Fibroblast of gingiva (primary cell): ENCODE measurements around the gene SNX27.
"Not testable (repeated sequence)": the region's sequence is repeated elsewhere in the genome, so short reads cannot be mapped to it uniquely, and the experiment has no call there.

ENCODE experiments used
- DNase-seq: peaks from one replicate; pipeline ENCODE4 v3.0.0-alpha.2; 2011; ENCODE audit warnings: low read depth

The SNX27 gene

DNA sequence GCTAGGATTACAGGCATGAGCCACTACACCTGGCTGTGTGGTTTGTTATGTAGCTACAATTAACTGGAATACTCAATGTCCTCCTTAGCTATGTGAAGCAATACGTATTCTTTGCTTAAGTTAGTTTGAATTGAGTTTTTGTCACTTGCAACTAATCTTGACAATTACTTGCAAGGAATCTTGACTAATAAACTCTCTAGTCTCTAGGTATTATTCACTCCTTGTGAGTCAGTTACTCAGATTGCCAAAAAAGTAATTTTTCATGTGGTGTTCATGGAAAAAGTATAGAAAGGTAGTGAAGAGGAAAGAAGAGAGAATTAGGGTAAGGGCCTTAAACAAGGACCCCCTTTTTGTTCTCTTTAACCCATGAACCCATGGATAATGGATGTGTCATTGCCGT is 7.6 kb upstream of the SNX27 start:
- no peak for DNase-seq

DNA sequence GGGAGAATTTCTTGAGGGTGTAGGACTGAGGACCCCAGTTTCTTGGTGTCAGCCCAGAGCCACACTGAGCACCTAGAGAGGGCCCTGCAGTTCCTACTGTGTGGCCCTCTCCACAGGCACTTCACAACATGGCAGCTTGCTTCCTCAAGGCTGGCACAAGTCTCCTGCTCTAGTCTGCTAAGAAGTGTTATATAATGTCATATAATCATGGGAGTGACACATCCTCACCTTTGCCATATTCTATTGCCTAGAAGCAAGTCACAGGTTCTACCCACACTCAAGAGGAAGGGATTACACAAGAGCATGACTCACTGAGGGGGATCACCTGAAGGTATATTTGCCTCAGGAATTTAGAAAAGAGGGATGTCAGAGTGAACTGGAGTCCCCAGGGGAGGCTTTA is 5.5 kb upstream of the SNX27 start:
- DNase-seq = no peak

DNA sequence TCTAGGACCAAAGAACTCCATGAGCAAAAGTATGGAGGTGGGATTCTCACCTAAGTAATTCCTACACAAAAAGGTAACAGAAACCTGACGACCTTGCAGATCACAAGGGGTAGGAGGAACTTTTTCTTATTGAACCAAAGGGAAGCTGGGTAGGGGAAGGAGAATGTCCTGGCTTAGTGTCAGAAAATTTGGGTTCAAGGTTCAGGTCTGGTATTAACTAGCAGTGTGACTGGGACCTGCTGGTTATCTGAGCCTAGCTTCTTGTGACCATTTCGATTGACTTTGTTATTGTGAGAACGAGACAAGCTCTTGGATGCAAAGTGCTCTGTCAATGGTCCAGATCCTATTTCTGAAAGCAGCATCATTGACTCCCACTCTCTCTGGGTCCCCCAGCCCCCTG is 5.0 kb upstream of the SNX27 start:
- DNase-seq = no peak

DNA sequence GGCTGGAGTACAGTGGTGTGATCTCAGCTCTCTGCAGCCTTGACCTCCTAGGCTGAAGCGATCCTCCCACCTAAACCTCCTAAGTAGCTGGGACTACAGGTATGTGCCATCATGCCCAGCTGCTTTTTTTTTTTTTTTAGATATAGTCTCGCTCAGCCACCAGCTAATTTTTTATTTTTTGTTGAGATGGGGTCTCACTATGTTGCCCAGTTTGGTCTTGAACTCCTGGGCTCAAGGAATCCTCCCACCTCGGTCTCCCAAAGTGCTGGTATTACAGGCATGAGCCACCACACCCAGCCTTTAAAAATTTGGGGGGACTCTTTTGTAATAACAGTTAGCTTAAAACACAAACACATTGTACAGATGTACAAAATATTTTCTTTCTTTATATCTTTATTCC is 1.7 kb upstream of the SNX27 start:
- no peak for DNase-seq

GRCh38 chr1:151611288-151611790 is 511 bp upstream of the SNX27 start:
- DNase-seq = peak; percentile 91

GRCh38 chr1:151612501-151613281 is 841 bp downstream of the SNX27 start:
- peak; percentile 14 for DNase-seq

GRCh38 chr1:151613282-151613780 is 1.5 kb downstream of the SNX27 start:
- no peak for DNase-seq

DNA sequence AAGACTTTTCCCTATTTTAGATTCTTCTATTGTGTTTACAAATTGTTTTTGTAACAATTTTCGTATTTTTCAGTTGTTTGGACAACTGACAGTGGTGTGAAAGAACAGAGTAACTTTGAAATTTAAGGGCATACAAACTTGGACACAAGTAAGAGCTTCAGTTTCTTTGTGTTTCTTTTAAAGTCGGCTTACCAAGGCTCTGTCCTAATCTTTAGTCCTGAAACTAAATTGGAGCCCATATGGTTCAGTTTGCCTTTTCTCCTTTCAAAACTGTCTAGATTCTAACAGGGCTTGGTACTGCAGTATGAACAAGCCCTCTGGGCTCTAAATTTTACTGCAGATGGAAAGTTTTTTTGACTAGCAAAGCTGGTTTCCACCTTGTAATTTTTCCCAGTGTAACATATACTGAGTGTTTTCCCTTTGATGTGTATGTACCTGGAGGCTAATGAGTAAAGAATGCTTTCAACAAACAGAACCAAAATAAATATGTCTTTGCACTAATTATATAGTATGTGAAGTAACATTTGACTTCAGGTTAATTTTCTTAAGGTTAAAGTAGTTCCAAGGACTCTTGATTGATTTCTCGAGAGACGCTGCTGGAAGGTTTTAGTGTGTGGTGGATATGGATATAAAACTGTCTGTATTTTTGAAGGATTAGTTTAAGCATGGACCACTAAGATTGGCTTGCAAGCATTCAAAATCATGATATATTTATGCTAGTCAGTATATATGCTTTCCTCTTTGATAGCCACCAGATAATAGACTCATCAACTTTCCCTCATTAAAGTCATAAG is 4.1 kb downstream of the SNX27 start:
- DNase-seq = no peak

- no peak for DNase-seq
Measured at GRCh38 chr1:151616505-151616849, 4.6 kb downstream of the SNX27 start.

DNA sequence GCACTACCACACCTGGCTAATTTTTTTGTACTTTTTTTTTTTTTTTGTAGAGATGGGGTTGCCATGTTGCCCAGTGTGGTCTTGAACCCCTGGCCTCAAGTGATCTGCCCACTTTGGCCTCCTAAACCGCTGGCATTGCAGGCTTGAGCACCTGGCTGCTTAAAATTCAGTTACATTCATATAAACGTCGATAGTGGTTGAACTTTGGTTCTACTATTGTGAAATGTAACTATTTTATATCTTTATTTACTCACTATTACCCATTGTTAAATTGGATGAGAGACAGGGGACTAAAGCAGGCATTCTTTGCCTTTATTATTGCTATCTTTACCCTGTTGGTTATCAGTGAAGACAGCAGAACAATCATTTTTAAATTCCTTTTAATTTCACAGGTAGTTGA is 6.2 kb downstream of the SNX27 start:
- no peak for DNase-seq

DNA sequence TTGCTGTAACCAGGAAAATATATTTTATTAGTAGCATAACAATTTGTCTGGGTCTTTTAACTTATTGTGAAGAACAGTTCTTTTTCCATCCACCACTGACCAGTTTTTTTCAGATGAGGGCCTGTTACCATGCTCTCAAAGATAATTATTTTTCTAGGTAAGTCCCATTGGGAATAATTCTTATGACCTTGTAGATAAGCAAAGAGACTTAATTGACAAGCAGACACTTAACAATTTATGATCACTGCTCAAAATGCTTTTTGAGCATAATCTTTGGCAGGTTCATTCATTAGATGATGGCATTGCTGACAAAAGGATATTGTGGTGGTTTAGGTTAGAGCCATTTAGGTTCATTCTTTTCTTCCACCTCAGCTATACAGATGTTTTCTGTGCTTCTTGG is 6.6 kb downstream of the SNX27 start:
- DNase-seq = no peak

DNA sequence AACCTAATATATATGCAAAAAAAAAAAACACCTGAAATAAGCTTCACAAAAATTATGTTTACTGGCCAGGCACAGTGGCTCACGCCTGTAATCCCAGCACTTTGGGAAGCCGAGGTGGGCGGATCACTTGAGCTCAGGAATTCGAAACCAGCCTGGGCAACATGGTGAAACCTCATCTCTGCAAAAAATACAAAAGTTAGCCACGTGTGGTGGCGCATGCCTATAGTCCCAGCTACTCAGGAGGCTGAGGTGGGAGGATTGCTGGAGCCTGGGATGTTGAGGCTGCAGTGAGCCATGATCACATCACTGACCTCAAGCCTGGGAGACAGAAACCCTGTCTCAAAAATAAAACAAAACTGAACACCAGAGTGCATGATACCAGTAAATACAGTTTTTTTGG is 7.1 kb downstream of the SNX27 start:
- DNase-seq = not testable (repeated sequence)

GRCh38 chr1:151619489-151620093 is 7.7 kb downstream of the SNX27 start:
- DNase-seq = peak; percentile 45

GRCh38 chr1:151620286-151620685 is 8.4 kb downstream of the SNX27 start:
- DNase-seq = peak; percentile 62

DNA sequence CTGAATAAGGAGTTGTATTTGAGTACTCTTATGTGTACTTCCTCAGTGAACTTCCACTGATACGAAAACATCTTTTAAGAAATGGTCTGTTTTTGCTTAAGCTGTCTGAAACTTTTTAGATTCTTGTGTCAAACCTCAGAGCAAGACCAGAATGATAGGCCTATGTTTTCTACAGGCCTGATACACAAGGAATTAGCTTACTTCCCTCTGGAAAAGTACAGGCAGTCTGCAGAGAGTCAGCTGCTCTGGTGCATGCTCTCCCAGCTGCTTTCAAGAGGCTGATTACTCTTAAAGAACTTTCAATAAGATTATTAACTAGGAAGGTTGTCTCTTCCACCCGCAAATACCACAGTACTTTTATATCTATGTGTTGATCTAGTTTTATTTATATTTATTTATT is 9.5 kb downstream of the SNX27 start:
- no peak for DNase-seq

DNA sequence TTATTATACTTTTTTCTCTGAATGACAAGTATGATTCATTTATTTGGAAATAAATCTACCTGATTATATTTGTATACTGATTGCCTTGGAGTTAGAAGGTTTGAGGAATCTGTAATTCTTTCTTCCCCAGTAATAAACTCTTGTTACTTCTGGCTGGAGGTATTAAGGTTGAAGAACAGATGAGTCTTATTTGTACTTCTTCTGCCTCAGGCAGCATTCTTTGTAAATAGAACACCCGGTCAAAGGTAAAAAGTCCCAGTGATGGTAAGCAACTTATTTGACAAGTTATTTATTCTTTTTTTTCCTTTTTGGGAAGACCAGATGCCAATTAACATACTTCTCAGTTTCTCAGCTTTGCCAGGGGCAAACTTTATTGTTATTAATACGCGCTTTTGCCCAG is 12.9 kb downstream of the SNX27 start:
- no peak for DNase-seq

GRCh38 chr1:151626740-151627334 is 15.0 kb downstream of the SNX27 start:
- no peak for DNase-seq

DNA sequence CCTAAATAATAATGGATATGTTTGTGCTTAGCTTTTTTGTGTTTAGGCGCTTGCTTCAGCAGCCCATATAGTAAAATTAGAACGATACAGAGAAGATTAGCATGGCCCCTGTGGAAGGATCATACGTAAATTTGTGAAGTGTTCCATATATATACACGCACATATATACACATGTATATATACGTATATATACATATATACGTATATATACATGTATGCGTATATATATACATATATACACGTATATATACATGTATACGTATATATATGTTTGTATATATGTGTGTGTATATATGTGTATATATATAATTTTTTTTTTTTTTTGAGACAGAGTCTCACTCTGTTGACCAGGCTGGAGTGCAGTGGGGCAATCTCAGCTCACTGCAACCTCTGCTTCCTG is 17.4 kb downstream of the SNX27 start:
- no peak for DNase-seq

- no peak for DNase-seq
Measured at GRCh38 chr1:151635479-151636072, 23.7 kb downstream of the SNX27 start.

GRCh38 chr1:151638074-151638775 is 26.4 kb downstream of the SNX27 start:
- DNase-seq = no peak

DNA sequence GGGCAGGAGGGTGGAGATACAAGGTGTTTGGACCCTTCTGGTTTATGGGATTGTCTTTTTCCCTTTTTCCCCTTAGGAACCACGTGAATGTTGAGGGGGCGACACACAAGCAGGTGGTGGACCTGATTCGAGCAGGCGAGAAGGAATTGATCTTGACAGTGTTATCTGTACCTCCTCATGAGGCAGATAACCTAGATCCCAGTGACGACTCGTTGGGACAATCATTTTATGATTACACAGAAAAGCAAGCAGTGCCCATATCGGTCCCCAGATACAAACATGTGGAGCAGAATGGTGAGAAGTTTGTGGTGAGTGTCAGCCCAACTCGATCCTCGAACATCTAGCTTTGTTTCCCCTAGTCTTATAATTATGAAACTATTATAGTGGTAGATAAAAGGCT is 27.0 kb downstream of the SNX27 start:
- DNase-seq = no peak
